ENCODE measurements around the gene EBF3. TPM values are rescaled to one million over a fixed set of nuclear protein-coding genes. Genes with fewer than 3 reads are reported as not detected.

Gene EBF3
- total RNA-seq, 2 donors from 2014 or later: 0.44 to 2.0 TPM

GRCh38 chr10:129799942-129800341, 164.1 kb downstream of the EBF3 start:
- no peak overlapping the region for H3K27ac ChIP-seq (ENCODE audit: low read depth, low read length)
- peaks cover 22% of the 10 kb centered on the region for H3K9me3 Mint-ChIP-seq
- no peak overlapping the region for H3K27ac Mint-ChIP-seq
- WGBS, 2 experiments (ENCODE audit: insufficient coverage in 1 of 2, insufficient read length in 1 of 2): 50 to 84% methylated on average over 2 to 3 of the region's 3 CpGs
- TF ChIP-seq CTCF (conservative IDR thresholded peaks at IDR 0.05): no peak
- no peak overlapping the region for H3K4me3 Mint-ChIP-seq
- DNase-seq: no peak
- no peaks in the 10 kb centered on the region for H3K36me3 Mint-ChIP-seq (ENCODE audit: low read depth)
- H3K4me3 ChIP-seq (ENCODE audit: low read length): no peak overlapping the region
- no peaks in the 10 kb centered on the region for H3K36me3 ChIP-seq (ENCODE audit: control insufficient read depth, insufficient read depth, low read length)
- H3K27me3 Mint-ChIP-seq (ENCODE audit: insufficient read depth): no peaks in the 10 kb centered on the region
- H3K4me1 ChIP-seq (ENCODE audit: control insufficient read depth, insufficient read depth, low read length): no peaks in the 10 kb centered on the region
- no peaks in the 10 kb centered on the region for H3K27me3 ChIP-seq (ENCODE audit: control insufficient read depth, insufficient read depth, low read length, poor library complexity, severe bottlenecking)
- H3K9ac ChIP-seq (ENCODE audit: extremely low read depth, low read length, poor library complexity, severe bottlenecking): no peak overlapping the region
- no peaks in the 10 kb centered on the region for H3K4me1 Mint-ChIP-seq
- H3K9me3 ChIP-seq (ENCODE audit: control insufficient read depth, low read length): peaks cover 5% of the 10 kb centered on the region

- Mint-ChIP-seq H3K9me3 (no peaks in the 10 kb centered on the region), H3K4me1 (no peaks in the 10 kb centered on the region), H3K27me3 (ENCODE audit: insufficient read depth) (no peaks in the 10 kb centered on the region), H3K36me3 (ENCODE audit: low read depth) (no peaks in the 10 kb centered on the region), H3K4me3 (no peak overlapping the region), H3K27ac (no peak overlapping the region)
- H3K36me3 ChIP-seq (ENCODE audit: control insufficient read depth, insufficient read depth, low read length): no peaks in the 10 kb centered on the region
- H3K4me3 ChIP-seq (ENCODE audit: low read length): no peak overlapping the region
- 94 to 95% methylated on average over 7 to 14 of the region's 14 CpGs for WGBS, 2 experiments (ENCODE audit: insufficient coverage in 1 of 2, insufficient read length in 1 of 2)
- no peak for DNase-seq
- H3K27ac ChIP-seq (ENCODE audit: low read depth, low read length): no peak overlapping the region
- H3K9ac ChIP-seq (ENCODE audit: extremely low read depth, low read length, poor library complexity, severe bottlenecking): no peak overlapping the region
- H3K4me1 ChIP-seq (ENCODE audit: control insufficient read depth, insufficient read depth, low read length): no peaks in the 10 kb centered on the region
- H3K27me3 ChIP-seq (ENCODE audit: control insufficient read depth, insufficient read depth, low read length, poor library complexity, severe bottlenecking): no peaks in the 10 kb centered on the region
- H3K9me3 ChIP-seq (ENCODE audit: control insufficient read depth, low read length): no peaks in the 10 kb centered on the region
- TF ChIP-seq CTCF (conservative IDR thresholded peaks at IDR 0.05): no peak
These were observed 167.2 kb downstream of the EBF3 start for GRCh38 chr10:129796710-129797420.

GRCh38 chr10:129793996-129794395, 170.1 kb downstream of the EBF3 start:
- H3K36me3 Mint-ChIP-seq (ENCODE audit: low read depth): peaks cover 6% of the 10 kb centered on the region
- H3K9me3 ChIP-seq (ENCODE audit: control insufficient read depth, low read length): no peaks in the 10 kb centered on the region
- H3K27me3 ChIP-seq (ENCODE audit: control insufficient read depth, insufficient read depth, low read length, poor library complexity, severe bottlenecking): no peaks in the 10 kb centered on the region
- no peak overlapping the region for H3K27ac Mint-ChIP-seq
- 97% methylated on average over 18 to 22 of the region's 22 CpGs for WGBS, 2 experiments (ENCODE audit: insufficient coverage in 1 of 2, insufficient read length in 1 of 2)
- no peaks in the 10 kb centered on the region for H3K27me3 Mint-ChIP-seq (ENCODE audit: insufficient read depth)
- no peaks in the 10 kb centered on the region for H3K36me3 ChIP-seq (ENCODE audit: control insufficient read depth, insufficient read depth, low read length)
- H3K9me3 Mint-ChIP-seq: peaks cover 9% of the 10 kb centered on the region
- H3K4me3 Mint-ChIP-seq: no peak overlapping the region
- peak overlapping the region; percentile 46 for H3K27ac ChIP-seq (ENCODE audit: low read depth, low read length)
- H3K4me3 ChIP-seq (ENCODE audit: low read length): no peak overlapping the region
- H3K4me1 Mint-ChIP-seq: no peaks in the 10 kb centered on the region
- DNase-seq: peak; percentile 22
- H3K9ac ChIP-seq (ENCODE audit: extremely low read depth, low read length, poor library complexity, severe bottlenecking): no peak overlapping the region
- no peaks in the 10 kb centered on the region for H3K4me1 ChIP-seq (ENCODE audit: control insufficient read depth, insufficient read depth, low read length)
- TF ChIP-seq CTCF (conservative IDR thresholded peaks at IDR 0.05): no peak
